Neural crest cell (in vitro differentiated cells): ENCODE data around the gene TNNT1. TPM values are rescaled to one million over a fixed set of nuclear protein-coding genes. Genes with fewer than 3 reads are reported as not detected.

Source experiments
- DNase-seq: peaks from one replicate; pipeline ENCODE4 v3.0.0; 2021; ENCODE audit warnings: low read depth, mixed read lengths, low spot score
- H3K27ac Mint-ChIP-seq: one replicate; pipeline ENCODE4 v1.8.0; 2021; ENCODE audit warnings: mild to moderate bottlenecking, mixed read lengths; ENCODE audit not compliant: unreplicated experiment
- H3K27me3 Mint-ChIP-seq: 2 replicates; pipeline ENCODE4 v1.8.0; 2021; ENCODE audit warnings: low read depth, mild to moderate bottlenecking, mixed read lengths
- H3K36me3 Mint-ChIP-seq: 2 replicates; pipeline ENCODE4 v1.8.0; 2021; ENCODE audit warnings: low read depth, mild to moderate bottlenecking, mixed read lengths
- H3K4me1 Mint-ChIP-seq: 2 replicates; pipeline ENCODE4 v1.8.0; 2021; ENCODE audit warnings: mixed read lengths
- H3K4me3 Mint-ChIP-seq: one replicate; pipeline ENCODE4 v1.8.0; 2021; ENCODE audit warnings: mild to moderate bottlenecking, mixed read lengths
- H3K9me3 Mint-ChIP-seq: 2 replicates; pipeline ENCODE4 v1.8.0; 2021; ENCODE audit warnings: mixed read lengths
- CTCF ChIP-seq: fragments of 200-600 bp; sonication (generic); conservative IDR thresholded peaks from 2 replicates; pipeline ENCODE4 v1.5.0; 2021; ENCODE audit warnings: antibody characterized with exemption, mild to moderate bottlenecking
- total RNA-seq: library from RNA; stranded (reverse); gene quantifications from 2 replicates; pipeline ENCODE4 v1.2.1, GENCODE V29; 2021

The TNNT1 gene
- total RNA-seq, 1 donor from 2014 or later: not detected

GRCh38 chr19:55089342-55089944 is 59.6 kb downstream of the TNNT1 start:
- Mint-ChIP-seq H3K36me3 (peaks cover 2% of the 10 kb centered on the region), H3K4me1 (peaks cover 39% of the 10 kb centered on the region), H3K27ac (peak overlapping the region; percentile 27), H3K9me3 (no peaks in the 10 kb centered on the region), H3K27me3 (peaks cover 18% of the 10 kb centered on the region), H3K4me3 (peak overlapping the region; percentile 69)
- no peak for TF ChIP-seq CTCF
- no peak for DNase-seq

- H3K27ac Mint-ChIP-seq: peak overlapping the region; percentile 97
- H3K4me1 Mint-ChIP-seq: peaks cover 39% of the 10 kb centered on the region
- peaks cover 24% of the 10 kb centered on the region for H3K27me3 Mint-ChIP-seq
- peak overlapping the region; percentile 95 for H3K4me3 Mint-ChIP-seq
- H3K9me3 Mint-ChIP-seq: no peaks in the 10 kb centered on the region
- peak; percentile 97 for DNase-seq
- TF ChIP-seq CTCF: peak; percentile 92
- H3K36me3 Mint-ChIP-seq: peaks cover 2% of the 10 kb centered on the region
Observed at GRCh38 chr19:55088543-55089341, 60.3 kb downstream of the TNNT1 start.

- no peak for DNase-seq
- peaks cover 2% of the 10 kb centered on the region for H3K36me3 Mint-ChIP-seq
- TF ChIP-seq CTCF: no peak
- H3K9me3 Mint-ChIP-seq: no peaks in the 10 kb centered on the region
- peak overlapping the region; percentile 95 for H3K4me3 Mint-ChIP-seq
- peak overlapping the region; percentile 97 for H3K27ac Mint-ChIP-seq
- H3K4me1 Mint-ChIP-seq: peaks cover 39% of the 10 kb centered on the region
- peaks cover 27% of the 10 kb centered on the region for H3K27me3 Mint-ChIP-seq
Observed at GRCh38 chr19:55088021-55088451, 61.0 kb downstream of the TNNT1 start.

GRCh38 chr19:55087542-55087901 is 61.5 kb downstream of the TNNT1 start:
- H3K27ac Mint-ChIP-seq: peak overlapping the region; percentile 96
- peaks cover 42% of the 10 kb centered on the region for H3K4me1 Mint-ChIP-seq
- no peak for TF ChIP-seq CTCF
- H3K9me3 Mint-ChIP-seq: peaks cover 2% of the 10 kb centered on the region
- peaks cover 32% of the 10 kb centered on the region for H3K27me3 Mint-ChIP-seq
- H3K4me3 Mint-ChIP-seq: peak overlapping the region; percentile 95
- DNase-seq: no peak
- H3K36me3 Mint-ChIP-seq: peaks cover 4% of the 10 kb centered on the region

GRCh38 chr19:55086730-55087541 is 62.1 kb downstream of the TNNT1 start:
- peaks cover 3% of the 10 kb centered on the region for H3K9me3 Mint-ChIP-seq
- peaks cover 44% of the 10 kb centered on the region for H3K4me1 Mint-ChIP-seq
- TF ChIP-seq CTCF: no peak
- peak overlapping the region; percentile 95 for H3K4me3 Mint-ChIP-seq
- H3K36me3 Mint-ChIP-seq: peaks cover 6% of the 10 kb centered on the region
- H3K27me3 Mint-ChIP-seq: peaks cover 36% of the 10 kb centered on the region
- DNase-seq: peak; percentile 97
- peak overlapping the region; percentile 96 for H3K27ac Mint-ChIP-seq
